Putamen (tissue), 1 donor: ENCODE results near the gene TMEM203.

Experiments used
- DNase-seq: peaks from one replicate; pipeline ENCODE4 v3.0.0-alpha.2; 2016; ENCODE audit warnings: low spot score

The TMEM203 gene

GRCh38 chr9:137165250-137165836 is 40.1 kb downstream of the TMEM203 start:
- no peak for DNase-seq

- no peak for DNase-seq
Observed at GRCh38 chr9:137164370-137165249, 40.8 kb downstream of the TMEM203 start.

GRCh38 chr9:137163805-137164204 is 41.6 kb downstream of the TMEM203 start:
- DNase-seq, result no peak

- no peak for DNase-seq
Observed at GRCh38 chr9:137163365-137163715, 42.1 kb downstream of the TMEM203 start.

- no peak for DNase-seq
Observed at GRCh38 chr9:137162505-137163364, 42.7 kb downstream of the TMEM203 start.

GRCh38 chr9:137161558-137162486 is 43.6 kb downstream of the TMEM203 start:
- no peak for DNase-seq

- DNase-seq, result no peak
Observed at GRCh38 chr9:137160716-137161557, 44.5 kb downstream of the TMEM203 start.

- DNase-seq, result no peak
Observed at GRCh38 chr9:137160054-137160425, 45.4 kb downstream of the TMEM203 start.

GRCh38 chr9:137159105-137160053 is 46.1 kb downstream of the TMEM203 start:
- no peak for DNase-seq

GRCh38 chr9:137158625-137159024 is 46.8 kb downstream of the TMEM203 start:
- DNase-seq, result no peak

GRCh38 chr9:137157618-137158415 is 47.6 kb downstream of the TMEM203 start:
- no peak for DNase-seq

GRCh38 chr9:137156567-137157375 is 48.7 kb downstream of the TMEM203 start:
- no peak for DNase-seq
